GM20000 (cell line): Measurements from ENCODE around the gene SPATA9.

Experiments used
- DNase-seq: peaks from one replicate; pipeline ENCODE4 v3.0.0; 2012; ENCODE audit warnings: low spot score
- CTCF ChIP-seq: IDR thresholded peaks from 2 replicates; pipeline ENCODE4 v1.5.1; 2012; ENCODE audit warnings: mild to moderate bottlenecking, control low read depth; ENCODE audit errors: extremely low read depth, missing control alignments

SPATA9 gene

GRCh38 chr5:95655575-95655974 lies 27.2 kb downstream of the SPATA9 start:
- DNase-seq: no peak
- TF ChIP-seq CTCF: no peak

DNA sequence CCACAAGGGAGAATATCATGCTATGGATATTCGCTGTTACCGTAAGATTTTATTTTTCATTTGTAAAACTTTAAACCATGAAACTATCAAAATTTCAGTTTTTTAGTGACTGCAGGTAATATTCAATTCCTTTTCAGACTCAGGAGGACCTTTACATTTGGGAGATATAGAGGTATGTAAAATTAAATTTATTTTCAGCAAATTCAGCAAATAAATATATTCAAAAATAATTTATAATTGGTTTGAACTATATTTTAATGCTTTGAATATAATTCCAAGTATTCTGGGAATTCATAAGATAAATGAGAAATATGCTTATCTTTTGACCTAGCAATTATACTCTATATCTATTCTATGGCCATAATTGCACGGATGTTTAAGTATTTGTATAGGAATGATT lies 28.6 kb downstream of the SPATA9 start:
- no peak for DNase-seq
- TF ChIP-seq CTCF: no peak

DNA sequence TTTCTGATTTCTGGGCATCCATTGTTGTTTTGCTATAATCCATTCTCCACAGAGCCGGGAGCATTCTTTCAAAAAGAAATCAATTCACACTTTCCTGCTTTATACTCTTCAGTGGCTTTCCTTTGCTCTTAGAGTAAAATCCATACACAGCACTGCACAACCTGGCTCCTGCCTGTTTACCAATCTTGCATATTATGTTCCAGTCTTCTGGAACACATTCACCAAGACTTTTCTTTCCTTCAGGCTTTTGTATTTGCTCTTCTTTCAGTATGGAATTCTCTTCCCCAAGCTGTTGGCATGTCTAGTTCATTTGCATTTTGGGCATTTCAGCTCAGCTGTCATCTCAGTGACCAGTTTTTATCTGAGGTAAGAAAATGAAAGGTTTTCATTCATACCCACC lies 29.9 kb downstream of the SPATA9 start:
- no peak for TF ChIP-seq CTCF
- no peak for DNase-seq

- DNase-seq: no peak
- no peak for TF ChIP-seq CTCF
Observed at GRCh38 chr5:95649842-95650620, 32.8 kb downstream of the SPATA9 start.

DNA sequence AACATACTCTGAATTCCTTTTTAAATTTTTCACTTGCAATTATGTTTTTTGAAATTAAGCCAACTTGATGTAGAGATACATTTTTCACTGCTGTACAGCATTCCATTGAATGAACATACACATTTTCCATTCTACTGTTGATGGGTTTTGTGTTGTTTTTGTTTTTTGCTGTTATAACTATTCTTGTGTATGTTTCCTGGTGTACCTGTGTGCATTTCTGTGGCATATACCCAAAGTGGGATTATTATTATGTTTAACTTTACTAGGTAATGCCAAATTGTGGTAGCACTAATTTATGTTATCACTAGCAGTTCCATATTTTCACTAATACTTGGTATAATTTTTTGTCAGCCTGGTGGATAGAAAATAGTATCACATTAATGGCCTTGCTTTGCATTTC lies 33.5 kb downstream of the SPATA9 start:
- DNase-seq: no peak

GRCh38 chr5:95647886-95648860 lies 34.6 kb downstream of the SPATA9 start:
- TF ChIP-seq CTCF: no peak
- DNase-seq: no peak

More for the DNA sequence above, 33.5 kb downstream of the SPATA9 start:
- no peak for TF ChIP-seq CTCF
